ENCODE measurements around the gene DDAH1.

DNA sequence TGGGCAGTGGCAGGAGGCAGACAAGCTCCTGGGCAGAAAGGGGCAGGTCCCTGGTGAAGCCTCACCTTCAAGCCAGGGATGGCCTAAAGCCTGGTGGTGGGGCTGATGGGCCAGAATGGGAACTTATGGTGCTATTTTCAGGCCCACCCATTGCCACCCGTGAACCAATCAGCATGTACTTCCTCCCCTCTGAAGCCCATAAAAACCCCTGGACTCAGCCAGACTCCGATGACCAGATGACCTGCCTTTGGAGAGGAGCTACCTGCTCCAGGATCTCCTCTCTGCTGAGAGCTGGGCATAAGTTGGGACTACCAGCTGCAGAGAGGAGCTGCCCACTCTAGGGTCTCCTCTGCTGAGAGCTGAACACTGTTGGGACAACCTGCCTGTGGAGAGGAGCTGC, 180.8 kb downstream of the DDAH1 start:
- TF ChIP-seq, protein P1, sequence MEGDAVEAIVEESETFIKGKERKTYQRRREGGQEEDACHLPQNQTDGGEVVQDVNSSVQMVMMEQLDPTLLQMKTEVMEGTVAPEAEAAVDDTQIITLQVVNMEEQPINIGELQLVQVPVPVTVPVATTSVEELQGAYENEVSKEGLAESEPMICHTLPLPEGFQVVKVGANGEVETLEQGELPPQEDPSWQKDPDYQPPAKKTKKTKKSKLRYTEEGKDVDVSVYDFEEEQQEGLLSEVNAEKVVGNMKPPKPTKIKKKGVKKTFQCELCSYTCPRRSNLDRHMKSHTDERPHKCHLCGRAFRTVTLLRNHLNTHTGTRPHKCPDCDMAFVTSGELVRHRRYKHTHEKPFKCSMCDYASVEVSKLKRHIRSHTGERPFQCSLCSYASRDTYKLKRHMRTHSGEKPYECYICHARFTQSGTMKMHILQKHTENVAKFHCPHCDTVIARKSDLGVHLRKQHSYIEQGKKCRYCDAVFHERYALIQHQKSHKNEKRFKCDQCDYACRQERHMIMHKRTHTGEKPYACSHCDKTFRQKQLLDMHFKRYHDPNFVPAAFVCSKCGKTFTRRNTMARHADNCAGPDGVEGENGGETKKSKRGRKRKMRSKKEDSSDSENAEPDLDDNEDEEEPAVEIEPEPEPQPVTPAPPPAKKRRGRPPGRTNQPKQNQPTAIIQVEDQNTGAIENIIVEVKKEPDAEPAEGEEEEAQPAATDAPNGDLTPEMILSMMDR (IDR thresholded peaks at IDR 0.05; ENCODE audit: extremely low read depth in 1 of 2, insufficient read depth in 1 of 2, low read depth in 1 of 2, low read length in 2 of 2) = no peak
- no peak for TF ChIP-seq MYC (IDR thresholded peaks at IDR 0.05; ENCODE audit: low read depth, low read length)
- no peak for TF ChIP-seq POLR2AphosphoS5 (IDR thresholded peaks at IDR 0.05; ENCODE audit: insufficient read depth, low read depth, low read length)
